HCT116 (cell line): ENCODE measurements around the gene NAXE.

ENCODE experiments used
- CTCF ChIP-seq, 3 experiments: fragments of 200-600 bp in 1 of 3; sonication (generic) in 1 of 3; IDR thresholded peaks in 2 of 3; conservative IDR thresholded peaks in 1 of 3; 2 replicates each; pipeline ENCODE4 v1.5.1; 2012 to 2017; ENCODE audit warnings: low read depth in 2 of 3, low read length in 2 of 3, antibody characterized with exemption in 1 of 3, borderline replicate concordance in 1 of 3, control low read depth in 1 of 3, mild to moderate bottlenecking in 1 of 3, mixed read lengths in 1 of 3, mixed run types in 1 of 3, moderate library complexity in 1 of 3; ENCODE audit not compliant: insufficient read depth in 1 of 3
- POLR2A ChIP-seq: IDR thresholded peaks from 2 replicates; pipeline ENCODE4 v1.7.0; 2011; ENCODE audit warnings: borderline replicate concordance; ENCODE audit not compliant: insufficient read depth, insufficient read length; ENCODE audit errors: extremely low read depth
- TCF7L2 ChIP-seq: IDR thresholded peaks from 2 replicates; pipeline ENCODE4 v1.7.0; 2011; ENCODE audit warnings: borderline replicate concordance, inconsistent platforms; ENCODE audit not compliant: insufficient read depth, insufficient read length; ENCODE audit errors: extremely low read depth
- ZNF274 ChIP-seq: fragments of 200-500 bp; sonication (Bioruptor generic); IDR thresholded peaks from 2 replicates; pipeline ENCODE4 v1.6.1; 2014; ENCODE audit warnings: mild to moderate bottlenecking, low read depth, low read length, inconsistent platforms

DNA sequence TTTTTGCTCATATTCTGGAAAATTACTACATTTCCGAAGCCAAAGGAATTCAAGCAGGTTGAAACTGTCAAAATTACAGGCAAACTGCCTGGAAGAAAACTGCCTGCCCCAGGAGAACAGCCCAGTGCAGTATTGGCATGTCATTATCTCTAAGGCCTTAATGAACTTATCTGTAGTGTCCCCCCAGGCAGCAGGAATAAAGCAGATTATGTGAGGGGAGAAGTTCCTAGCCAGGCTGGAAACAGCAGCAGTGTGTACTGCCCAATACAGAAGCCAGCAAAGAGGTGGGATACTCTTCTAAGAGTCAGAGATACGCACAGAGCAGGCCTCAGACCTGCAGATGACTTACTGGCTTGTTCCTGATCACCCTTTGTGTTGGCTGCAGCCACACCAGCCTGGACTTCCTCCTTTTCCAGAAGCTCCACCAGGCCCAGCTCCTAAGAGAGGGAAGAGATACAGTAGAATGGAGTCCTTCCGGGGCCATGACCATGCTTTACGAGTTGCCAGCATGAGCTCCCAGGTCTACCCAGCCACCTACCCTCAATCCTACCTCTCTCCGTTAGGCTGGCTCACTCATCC, 30.9 kb upstream of the NAXE start:
- TF ChIP-seq CTCF (IDR thresholded peaks at IDR 0.05 in 2 of 3, conservative IDR thresholded peaks at IDR 0.05 in 1 of 3; ENCODE audit: borderline replicate concordance in 1 of 3, insufficient read depth in 1 of 3, low read depth in 2 of 3, low read length in 2 of 3) = no peak
- TF ChIP-seq POLR2A = no peak
- TF ChIP-seq ZNF274 = no peak
- no peak for TF ChIP-seq TCF7L2
